GM04504 (cell line): ENCODE results near the gene CIDEA.
"Not testable (repeated sequence)": the region's sequence is repeated elsewhere in the genome, so short reads cannot be mapped to it uniquely, and the experiment has no call there.

Experiments
- DNase-seq: peaks from one replicate; pipeline ENCODE4 v3.0.0-alpha.2; 2012; ENCODE audit warnings: low read depth

Gene CIDEA

GRCh38 chr18:12254136-12254819 lies at the start of gene CIDEA:
Gene CIDEA (plus strand): TSS chr18:12254361. CDS start chr18:12254384, 23 bp downstream.
- no peak for DNase-seq

- not testable (repeated sequence) for DNase-seq
Observed at GRCh38 chr18:12208296-12209153, 45.6 kb upstream of the CIDEA start.

- not testable (repeated sequence) for DNase-seq
Observed at GRCh38 chr18:12212308-12212707, 41.9 kb upstream of the CIDEA start.

GRCh38 chr18:12214296-12215005 lies 39.7 kb upstream of the CIDEA start:
- not testable (repeated sequence) for DNase-seq

GRCh38 chr18:12216471-12216870 lies 37.7 kb upstream of the CIDEA start:
- not testable (repeated sequence) for DNase-seq

GRCh38 chr18:12218603-12219002 lies 35.6 kb upstream of the CIDEA start:
- DNase-seq: not testable (repeated sequence)

- DNase-seq: not testable (repeated sequence)
Observed at GRCh38 chr18:12222041-12222440, 32.1 kb upstream of the CIDEA start.

GRCh38 chr18:12223326-12223725 lies 30.8 kb upstream of the CIDEA start:
- not testable (repeated sequence) for DNase-seq

GRCh38 chr18:12226807-12227206 lies 27.4 kb upstream of the CIDEA start:
- not testable (repeated sequence) for DNase-seq

- not testable (repeated sequence) for DNase-seq
Observed at GRCh38 chr18:12227399-12228186, 26.6 kb upstream of the CIDEA start.

GRCh38 chr18:12228308-12228707 lies 25.9 kb upstream of the CIDEA start:
- DNase-seq: not testable (repeated sequence)

GRCh38 chr18:12230561-12230960 lies 23.6 kb upstream of the CIDEA start:
- DNase-seq: not testable (repeated sequence)

GRCh38 chr18:12231040-12231882 lies 22.9 kb upstream of the CIDEA start:
- DNase-seq: no peak

- DNase-seq: no peak
Observed at GRCh38 chr18:12231986-12232385, 22.2 kb upstream of the CIDEA start.

GRCh38 chr18:12233378-12233777 lies 20.8 kb upstream of the CIDEA start:
- DNase-seq: no peak

- DNase-seq: no peak
Observed at GRCh38 chr18:12234451-12235190, 19.5 kb upstream of the CIDEA start.

- no peak for DNase-seq
Observed at GRCh38 chr18:12236141-12236540, 18.0 kb upstream of the CIDEA start.

GRCh38 chr18:12236934-12237832 lies 17.0 kb upstream of the CIDEA start:
- peak; percentile 15 for DNase-seq

- no peak for DNase-seq
Observed at GRCh38 chr18:12238826-12239225, 15.3 kb upstream of the CIDEA start.
